GM23248 (cell line): ENCODE measurements around the gene BOD1L2.

Source experiments
- EZH2 ChIP-seq: fragments of 200-600 bp; sonication (generic); IDR thresholded peaks from 2 replicates; pipeline ENCODE4 v1.6.1; 2018; ENCODE audit warnings: antibody characterized with exemption, mild to moderate bottlenecking; ENCODE audit not compliant: insufficient read depth, poor library complexity, severe bottlenecking
- EZH2phosphoT487 ChIP-seq: fragments of 200-600 bp; sonication (generic); IDR thresholded peaks from 2 replicates; pipeline ENCODE4 v1.6.1; 2018; ENCODE audit warnings: antibody characterized with exemption, moderate library complexity, mild to moderate bottlenecking, low read depth; ENCODE audit not compliant: insufficient read depth

DNA sequence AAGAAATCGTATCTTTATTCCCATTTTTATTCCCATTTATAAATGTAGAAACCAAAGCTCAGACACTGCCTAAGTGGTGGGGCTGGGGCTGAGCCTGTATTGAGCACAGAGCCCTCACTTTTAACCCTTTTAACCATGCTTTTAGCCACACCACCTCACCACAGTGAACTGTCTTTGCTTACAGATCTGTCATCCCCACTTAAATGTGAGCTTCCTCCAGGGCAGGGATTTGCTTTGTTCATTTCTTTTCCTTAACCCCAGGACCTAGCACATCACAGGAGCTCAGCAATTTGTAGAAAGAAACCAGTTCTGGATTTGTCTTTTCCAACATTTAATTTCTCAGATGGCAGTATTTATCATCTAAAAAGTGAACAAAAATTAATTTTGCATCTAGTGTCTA, 2.2 kb downstream of the BOD1L2 start:
- no peak for TF ChIP-seq EZH2
- TF ChIP-seq EZH2phosphoT487 = no peak
